T47D (cell line): Measurements from ENCODE around the gene MAP3K5.
A peak's percentile ranks its signal among the peaks of the same experiment; 100 is the strongest.

Experiments
- DNase-seq, 2 experiments: peaks; one replicate each; pipeline versions ENCODE4 v3.0.0 to v3.0.0-alpha.2; 2011 to 2012; ENCODE audit warnings: low read depth in 1 of 2, low spot score in 1 of 2
- JUND ChIP-seq: IDR thresholded peaks from 2 replicates; pipeline ENCODE4 v1.6.1; 2012; ENCODE audit warnings: low read depth
- in situ Hi-C: cut with HindIII; loops from 2 replicates; pipeline ENCODE4 v1.10.0; 2016; ENCODE audit warnings: low sequenced_read_pairs, low pct_unique_long_range_greater_than_20kb

The MAP3K5 gene

DNA sequence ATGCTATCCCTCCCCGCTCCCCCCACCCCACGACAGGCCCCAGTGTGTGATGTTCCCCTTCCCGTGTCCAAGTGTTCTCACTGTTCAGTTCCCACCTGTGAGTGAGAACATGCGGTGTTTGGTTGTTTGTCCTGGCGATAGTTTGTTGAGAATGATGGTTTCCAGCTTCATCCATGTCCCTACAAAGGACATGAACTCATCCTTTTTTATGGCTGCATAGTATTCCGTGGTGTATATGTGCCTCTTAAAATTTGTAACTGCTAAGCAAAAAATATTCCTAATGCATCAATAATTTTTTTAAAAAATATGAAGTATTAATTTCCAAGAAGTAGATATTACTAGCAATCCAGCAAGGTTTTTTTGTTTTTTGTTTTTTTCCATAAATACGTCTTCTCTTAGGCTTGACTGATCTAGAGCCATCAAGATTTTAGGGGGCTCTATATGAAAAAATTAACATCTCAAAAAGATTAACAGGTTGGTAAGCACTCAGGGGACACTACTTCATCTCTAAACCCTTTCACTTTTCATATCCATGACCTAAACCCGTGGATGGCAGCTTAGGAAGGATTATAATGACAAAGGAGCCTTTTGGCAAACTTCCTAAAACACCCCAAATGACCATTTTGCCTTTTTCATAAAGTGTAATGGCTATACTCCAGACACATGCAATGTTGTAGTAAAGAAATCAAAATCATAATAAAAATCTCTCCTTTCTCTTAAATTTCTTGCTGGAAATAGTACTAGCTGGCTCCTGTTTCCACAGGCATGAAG is 256.2 kb downstream of the MAP3K5 start:
- DNase-seq = no peak
- no peak for TF ChIP-seq JUND
- in situ Hi-C loops = no loop called here

DNA sequence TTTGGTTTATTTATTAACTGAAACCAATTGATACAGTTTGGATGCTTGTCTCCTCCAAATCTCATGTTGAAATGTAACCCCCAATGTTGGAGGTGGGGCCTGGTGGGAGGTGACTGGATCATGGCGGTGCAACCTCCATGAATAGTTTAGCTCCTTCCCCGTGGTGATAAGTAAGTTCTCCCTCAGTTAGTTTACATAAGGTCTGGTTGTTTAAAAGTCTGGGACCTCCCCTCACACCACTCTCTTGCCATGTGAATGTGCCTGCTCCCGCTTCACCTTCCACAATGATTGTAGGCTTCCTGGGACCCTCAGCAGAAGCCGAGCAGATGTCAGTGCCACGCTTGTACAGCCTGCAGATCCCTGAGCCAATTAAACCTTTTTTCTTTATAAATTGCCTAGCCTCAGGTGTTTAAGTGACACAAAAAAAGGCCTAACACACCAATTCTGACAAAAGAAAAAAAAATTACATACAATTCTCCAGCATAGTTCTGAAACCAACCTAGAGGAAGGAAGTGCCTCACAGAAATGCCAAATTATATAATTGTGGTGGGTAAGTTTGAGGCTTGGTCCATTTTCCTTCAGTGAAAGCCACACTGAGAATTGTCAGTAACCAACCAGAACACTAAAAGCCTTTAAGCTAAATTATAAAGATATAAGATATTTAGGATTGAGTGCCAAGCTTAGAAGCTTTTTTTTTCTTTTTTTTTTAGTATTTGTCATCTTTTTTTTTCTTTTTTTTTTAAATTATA is 257.1 kb downstream of the MAP3K5 start:
- no peak for DNase-seq
- TF ChIP-seq JUND = no peak
- in situ Hi-C loops = no loop called here

DNA sequence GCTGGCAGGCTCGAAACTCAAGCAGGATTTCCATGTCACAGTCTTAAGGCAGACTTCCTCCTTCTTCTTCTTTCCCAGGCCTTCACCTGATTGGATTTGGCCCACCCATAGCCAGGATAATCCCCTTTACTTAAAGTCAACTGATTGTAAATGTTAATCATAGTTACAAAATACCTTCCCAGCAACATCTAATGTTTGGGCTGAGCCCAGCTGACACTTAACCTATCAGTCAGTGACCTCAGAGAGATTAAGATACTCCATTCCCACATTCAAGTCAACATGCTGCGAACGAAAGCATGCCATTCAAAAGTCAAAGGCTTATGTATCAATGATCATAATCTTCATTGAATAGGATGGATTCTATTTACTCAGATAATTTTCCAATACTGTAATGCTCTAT is 258.0 kb downstream of the MAP3K5 start:
- in situ Hi-C loops = no loop called here
- no peak for TF ChIP-seq JUND
- no peak for DNase-seq

DNA sequence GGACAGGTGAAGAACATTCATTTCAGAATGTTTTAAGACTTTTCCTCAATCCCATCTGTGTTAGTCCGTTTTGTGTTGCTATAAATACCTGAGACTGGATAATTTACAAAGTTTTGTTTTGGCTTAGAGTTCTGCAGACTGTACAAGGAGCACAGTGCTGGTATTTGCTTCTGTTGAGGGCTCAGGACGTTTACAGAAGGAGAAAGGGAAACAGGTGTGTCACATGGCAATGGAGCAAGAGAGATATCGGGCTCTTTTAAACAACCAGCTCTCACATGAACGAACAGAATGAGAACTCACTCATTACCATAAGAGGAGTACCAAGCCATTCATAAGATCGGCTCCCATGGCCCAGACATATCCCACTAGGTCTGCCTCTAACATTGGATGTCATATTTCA is 258.8 kb downstream of the MAP3K5 start:
- TF ChIP-seq JUND = no peak
- in situ Hi-C loops = no loop called here
- DNase-seq = no peak

DNA sequence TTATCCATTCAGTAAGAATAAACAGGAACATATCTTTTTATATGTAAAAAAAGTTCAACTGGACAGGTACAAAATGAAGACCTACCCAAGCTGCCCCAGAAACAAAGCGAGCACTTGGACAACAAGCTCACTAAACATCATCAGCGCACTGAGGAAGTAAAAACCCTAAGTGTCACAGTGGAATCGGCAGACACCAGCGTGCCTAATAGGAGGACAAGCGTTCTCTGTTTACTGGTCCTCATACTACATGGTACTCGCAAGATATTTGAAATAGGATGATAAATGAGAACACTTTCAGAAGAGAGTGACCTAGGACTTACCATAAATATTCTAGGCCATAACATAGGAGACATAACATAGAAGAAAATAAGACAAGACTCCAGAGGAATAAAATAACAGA is 260.2 kb downstream of the MAP3K5 start:
- DNase-seq = no peak
- in situ Hi-C loops = no loop called here
- no peak for TF ChIP-seq JUND

DNA sequence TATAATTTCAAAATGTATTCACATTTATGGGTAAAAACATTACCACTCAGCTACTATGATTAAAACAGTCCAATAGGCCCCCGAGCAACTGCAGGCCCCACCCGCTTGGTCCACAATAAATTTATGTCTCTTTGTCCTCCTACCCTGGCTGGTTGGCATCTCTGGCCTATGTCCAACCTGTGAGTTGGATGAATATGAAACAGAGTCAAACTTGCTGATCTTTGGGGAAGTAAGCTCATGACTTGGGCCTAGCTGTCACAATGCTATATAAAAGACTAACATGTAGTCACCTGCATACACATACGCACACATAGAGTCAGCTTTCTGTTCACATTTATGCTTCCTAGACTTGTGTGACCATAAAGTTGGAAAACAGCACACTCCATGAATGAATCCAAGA is 262.6 kb downstream of the MAP3K5 start:
- DNase-seq = no peak
- TF ChIP-seq JUND = no peak
- in situ Hi-C loops = no loop called here

DNA sequence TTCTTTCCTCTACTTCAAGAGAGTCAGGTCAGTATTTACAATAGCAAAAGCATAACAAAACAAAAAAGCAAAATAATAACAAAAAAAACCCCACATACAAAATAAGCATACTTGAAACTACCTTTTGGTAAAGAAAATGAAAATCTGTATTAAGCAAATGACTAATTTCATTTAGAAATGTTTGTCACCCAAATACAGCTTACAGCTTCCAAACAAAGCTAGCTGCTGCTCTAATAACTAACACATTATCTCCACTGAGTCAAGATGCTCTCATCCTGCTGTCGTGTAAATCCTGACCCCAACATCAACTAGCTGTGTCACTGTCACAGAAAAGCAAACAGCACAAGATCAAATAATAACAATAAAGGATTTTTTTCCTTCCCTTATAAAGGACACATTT is 263.8 kb downstream of the MAP3K5 start:
- no peak for TF ChIP-seq JUND
- no peak for DNase-seq
- in situ Hi-C loops = no loop called here

DNA sequence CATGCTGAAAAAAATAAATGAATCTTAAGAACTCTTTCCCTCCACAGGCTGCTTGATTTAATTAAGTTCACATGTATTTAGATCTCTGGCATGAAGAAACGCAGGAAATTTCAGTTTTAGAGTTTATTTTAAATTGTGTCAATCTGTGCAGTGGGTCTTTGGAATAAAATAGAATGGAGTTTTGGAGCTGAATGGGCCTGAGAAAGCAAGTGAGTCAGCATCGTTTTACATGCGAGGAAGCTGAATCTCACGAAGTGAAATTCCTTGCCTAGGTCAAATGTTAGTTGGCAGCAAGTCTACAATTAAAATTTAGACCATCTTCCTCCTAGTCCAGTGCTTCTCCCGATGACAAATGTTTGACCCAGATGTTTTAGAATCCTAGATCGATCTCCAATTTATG is 264.4 kb downstream of the MAP3K5 start:
- in situ Hi-C loops = no loop called here
- no peak for DNase-seq
- no peak for TF ChIP-seq JUND

DNA sequence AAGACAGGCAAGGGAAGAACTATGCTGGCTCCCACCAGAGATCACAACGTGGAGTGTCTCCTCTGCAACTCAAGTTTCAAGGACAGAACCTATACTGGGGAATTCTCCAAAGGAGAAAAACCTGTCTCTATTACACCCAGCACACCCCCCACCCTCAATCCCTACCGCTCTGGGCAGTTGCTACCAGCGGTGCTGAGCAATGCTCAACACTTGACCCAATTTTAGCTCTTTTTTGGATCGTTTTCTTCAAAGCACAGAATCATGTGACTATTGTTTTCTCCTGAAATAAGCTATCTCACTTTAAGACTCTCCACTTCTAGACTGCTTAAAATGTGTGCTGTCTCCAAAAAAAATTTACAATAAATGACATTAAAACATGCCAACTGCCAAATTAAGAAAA is 265.3 kb downstream of the MAP3K5 start:
- no peak for DNase-seq
- no peak for TF ChIP-seq JUND
- in situ Hi-C loops = no loop called here

DNA sequence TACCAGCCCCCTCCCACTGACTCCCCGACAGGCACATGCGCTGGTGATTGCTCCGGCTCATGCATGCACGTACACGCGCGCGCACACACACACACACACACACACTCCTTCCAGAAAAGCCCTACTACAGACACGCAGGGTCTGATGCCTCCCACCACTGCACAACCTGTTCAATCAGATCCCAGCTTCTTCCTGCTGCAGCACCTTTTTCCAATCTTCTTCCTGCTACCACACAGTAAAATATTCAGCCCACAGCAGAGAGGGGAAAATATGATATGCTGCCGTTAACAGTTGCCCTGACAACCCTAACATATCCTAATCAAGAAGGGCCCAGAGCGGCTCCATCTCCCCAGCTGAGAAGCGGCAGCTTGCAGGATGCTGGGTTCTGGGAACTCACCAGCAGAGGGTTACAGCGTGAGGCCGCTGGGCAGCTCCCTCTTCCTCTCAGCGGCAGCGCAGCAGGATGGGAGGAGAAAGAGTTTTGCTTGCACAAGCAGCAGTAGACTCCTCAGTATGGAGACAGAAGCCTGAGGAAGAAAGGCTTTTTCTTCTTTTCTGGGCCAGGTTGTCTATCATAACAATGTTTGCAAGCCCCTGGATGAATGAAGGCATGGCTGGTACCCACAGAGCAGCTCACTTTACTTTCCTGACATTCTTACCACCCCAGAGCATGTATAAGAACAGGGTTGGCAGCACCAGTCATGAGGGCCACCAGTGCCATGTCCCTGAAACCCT is 265.9 kb downstream of the MAP3K5 start:
- in situ Hi-C loops = no loop called here
- TF ChIP-seq JUND = no peak
- peak; percentile 21 to 48 for DNase-seq

DNA sequence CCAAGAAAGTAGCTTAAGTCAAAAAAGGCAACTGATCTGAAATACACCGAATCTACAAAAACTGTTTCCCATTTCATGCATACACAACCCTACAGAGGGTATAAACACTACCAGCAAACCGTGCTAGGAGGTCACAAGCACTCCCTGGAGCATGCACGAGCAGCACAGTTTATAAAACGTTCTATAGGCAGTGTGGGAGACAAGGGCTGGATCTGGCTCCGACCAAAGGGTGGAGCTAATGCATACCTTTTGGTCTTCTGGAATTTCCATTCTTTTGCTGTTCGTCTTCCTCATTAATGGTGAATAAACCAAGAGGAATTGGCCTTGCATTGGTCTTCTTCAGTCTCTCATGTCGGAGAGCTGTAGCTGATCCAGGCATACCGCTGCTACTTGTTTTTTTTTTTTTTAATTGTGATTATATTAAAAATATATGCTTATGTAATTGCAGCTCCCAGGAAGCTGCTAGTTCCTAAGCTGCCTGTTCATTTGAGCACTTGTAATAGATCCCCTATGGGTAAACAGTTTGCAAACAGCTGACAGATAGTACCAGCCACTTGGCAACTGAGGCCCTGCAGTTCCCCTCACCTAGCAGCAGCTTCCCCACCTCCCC is 266.6 kb downstream of the MAP3K5 start:
- DNase-seq = peak in 1 of 2 experiments; percentile 18
- in situ Hi-C loops = no loop called here
- no peak for TF ChIP-seq JUND

DNA sequence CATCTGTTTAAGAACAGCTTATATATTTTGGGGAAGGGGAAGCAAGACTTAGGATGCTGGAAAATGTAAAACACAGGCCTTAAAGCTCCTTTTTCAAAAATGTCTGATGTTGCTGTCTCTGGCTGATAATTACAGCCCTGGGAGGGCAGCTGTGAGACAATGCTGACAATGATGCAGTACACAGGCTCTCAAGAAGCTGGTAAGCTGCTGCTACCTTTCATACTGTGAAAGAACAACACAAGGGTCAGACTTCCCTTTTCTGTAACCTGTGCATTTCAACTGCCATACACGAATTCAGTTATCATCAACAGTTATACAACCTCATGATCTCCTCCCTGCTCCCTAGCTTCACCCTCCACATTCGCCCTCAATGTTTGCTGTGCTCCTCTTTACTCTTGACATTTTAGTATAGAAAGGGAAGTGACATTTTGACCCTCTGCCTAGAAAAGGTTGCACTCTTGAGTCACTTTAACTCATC is 267.3 kb downstream of the MAP3K5 start:
- no peak for DNase-seq
- no peak for TF ChIP-seq JUND
- in situ Hi-C loops = no loop called here
